HepG2 (cell line): ENCODE data around the gene HRCT1. TPM values are rescaled to one million over a fixed set of nuclear protein-coding genes. Genes with fewer than 3 reads are reported as not detected.

Experiments used
- CENPX ChIP-seq: sonication (generic); formaldehyde crosslinking; IDR thresholded peaks from 2 replicates; pipeline ENCODE4 v1.9.0; 2021; ENCODE audit warnings: mild to moderate bottlenecking, missing genetic modification reagents, moderate library complexity
- FOXJ3 ChIP-seq: sonication (generic); formaldehyde crosslinking; IDR thresholded peaks from 2 replicates; pipeline ENCODE4 v1.4.0; 2020; ENCODE audit warnings: missing genetic modification reagents, mild to moderate bottlenecking, borderline replicate concordance
- FOXK2 ChIP-seq: fragments of 450-650 bp; IDR thresholded peaks from 2 replicates; pipeline ENCODE4 v1.6.1; 2016
- GABPB1 ChIP-seq: IDR thresholded peaks from 2 replicates; pipeline ENCODE4 v1.6.1; 2016; ENCODE audit warnings: mild to moderate bottlenecking, missing genetic modification reagents, moderate library complexity, missing compliant biosample characterization
- JUND ChIP-seq: sonication (generic); formaldehyde crosslinking; IDR thresholded peaks from 2 replicates; pipeline ENCODE4 v1.8.0; 2022; ENCODE audit warnings: mild to moderate bottlenecking, missing genetic modification reagents
- KLF15 ChIP-seq: sonication (generic); formaldehyde crosslinking; IDR thresholded peaks from 2 replicates; pipeline ENCODE4 v1.8.1; 2023; ENCODE audit warnings: borderline replicate concordance, mild to moderate bottlenecking, inconsistent platforms, missing genetic modification reagents, mixed read lengths
- MIER2 ChIP-seq: IDR thresholded peaks from 2 replicates; pipeline ENCODE4 v1.6.1; 2016; ENCODE audit warnings: missing biosample characterization, missing genetic modification reagents
- NFYB ChIP-seq: sonication (generic); formaldehyde crosslinking; IDR thresholded peaks from 2 replicates; pipeline ENCODE4 v1.4.0; 2020; ENCODE audit warnings: missing genetic modification reagents
- SALL1 ChIP-seq: sonication (generic); formaldehyde crosslinking; IDR thresholded peaks from 2 replicates; pipeline ENCODE4 v1.8.0; 2022; ENCODE audit warnings: mild to moderate bottlenecking, missing genetic modification reagents
- SOX13 ChIP-seq, 3 experiments: fragments of 450-650 bp in 1 of 3; sonication (generic) in 1 of 3; formaldehyde crosslinking in 1 of 3; IDR thresholded peaks in 2 of 3; conservative IDR thresholded peaks in 1 of 3; 2 replicates each; pipeline versions ENCODE4 v1.5.0 to v1.6.1; 2016 to 2020; ENCODE audit warnings: antibody characterized with exemption in 1 of 3, mild to moderate bottlenecking in 1 of 3, missing compliant biosample characterization in 1 of 3, missing genetic modification reagents in 1 of 3, moderate library complexity in 1 of 3
- SYNCRIP ChIP-seq: fragments of 200-400 bp; formaldehyde crosslinking; IDR thresholded peaks from 2 replicates; pipeline ENCODE4 v1.6.1; 2018; ENCODE audit warnings: mild to moderate bottlenecking, low read depth, low read length; ENCODE audit not compliant: insufficient read depth
- XRCC5 ChIP-seq: fragments of 200-400 bp; formaldehyde crosslinking; optimal IDR thresholded peaks from 2 replicates; pipeline ENCODE3; 2017; ENCODE audit warnings: mild to moderate bottlenecking, low read length
- ZNF549 ChIP-seq: sonication (generic); formaldehyde crosslinking; IDR thresholded peaks from 2 replicates; pipeline ENCODE4 v1.5.0; 2020; ENCODE audit warnings: missing genetic modification reagents
- ZNF556 ChIP-seq: sonication (generic); formaldehyde crosslinking; IDR thresholded peaks from 2 replicates; pipeline ENCODE4 v1.4.0; 2020; ENCODE audit warnings: mild to moderate bottlenecking, missing genetic modification reagents, borderline replicate concordance
- polyA plus RNA-seq, 8 experiments: library from polyadenylated mRNA; depleted of rRNA in 3 of 8; stranded (reverse) in 7 of 8; unstranded in 1 of 8; fragments of >200 nt; fragmentation: Illumina TruSeq in 4 of 8; extraction: Trizol in 4 of 8; gene quantifications; 2 replicates each; pipeline versions ENCODE4 v1.2.1 to v1.2.3, GENCODE V29; 2011 to 2016; ENCODE audit warnings: low read depth in 4 of 8, missing spikeins in 1 of 8, mixed read lengths in 1 of 8; ENCODE audit not compliant: insufficient read depth in 1 of 8
- total RNA-seq, 5 experiments: library from RNA; depleted of rRNA; stranded (reverse); fragments of >200 nt; fragmentation: Illumina TruSeq; extraction: Trizol; gene quantifications; 2 replicates each; pipeline ENCODE4 v1.2.3, GENCODE V29; 2016; ENCODE audit warnings: low read depth in 1 of 5
- TF ChIP-seq, protein P1 (sequence below): sonication (generic); formaldehyde crosslinking; IDR thresholded peaks from 2 replicates; pipeline ENCODE4 v1.4.0; 2020; ENCODE audit warnings: missing genetic modification reagents, borderline replicate concordance
- TF ChIP-seq, protein P2 (sequence below): sonication (generic); formaldehyde crosslinking; IDR thresholded peaks from 2 replicates; pipeline ENCODE4 v1.4.0; 2020; ENCODE audit warnings: missing genetic modification reagents
- TF ChIP-seq, protein P3 (sequence below): sonication (generic); formaldehyde crosslinking; IDR thresholded peaks from 2 replicates; pipeline ENCODE4 v1.8.1; 2023; ENCODE audit warnings: mild to moderate bottlenecking, missing genetic modification reagents
- TF ChIP-seq, protein P4 (sequence below): IDR thresholded peaks from 2 replicates; pipeline ENCODE4 v1.6.1; 2016; ENCODE audit warnings: missing compliant biosample characterization, missing genetic modification reagents, borderline replicate concordance
- TF ChIP-seq, protein P5 (sequence below): conservative IDR thresholded peaks from 2 replicates; pipeline ENCODE4 v1.6.1; 2018; ENCODE audit warnings: missing genetic modification reagents

HRCT1 gene
- total and polyA plus RNA-seq, 2 of the 13 experiments (the other 11 are each of a cell fraction or from before 2014, with no cell fraction given), result 0.13 TPM; not detected in 1

DNA sequence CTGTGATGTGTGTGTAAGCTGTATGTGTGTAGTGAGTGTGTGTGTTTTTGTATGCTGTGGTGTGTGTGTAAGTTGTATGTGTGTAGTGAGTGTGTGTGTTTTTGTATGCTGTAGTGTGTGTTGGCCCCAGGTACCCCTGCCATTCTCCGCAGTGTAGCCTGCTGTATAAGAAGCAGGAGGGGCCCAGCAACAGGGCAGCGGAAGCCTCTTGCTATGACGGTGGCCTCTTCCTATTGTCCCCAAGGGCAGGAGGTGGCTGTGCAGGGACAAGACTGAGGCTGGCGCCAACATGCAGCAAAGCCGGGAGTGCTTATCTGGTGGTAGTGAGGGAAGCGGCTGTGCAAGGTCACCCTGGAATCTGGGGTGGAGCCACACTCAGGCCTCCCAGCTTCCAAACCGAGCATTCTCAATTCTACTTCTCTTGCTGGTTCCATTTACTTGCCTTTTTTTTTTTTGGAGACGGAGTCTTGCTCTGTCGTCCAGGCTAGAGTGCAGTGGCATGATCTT lies 8.4 kb downstream of the HRCT1 start (continued):
- TF ChIP-seq, protein P1, sequence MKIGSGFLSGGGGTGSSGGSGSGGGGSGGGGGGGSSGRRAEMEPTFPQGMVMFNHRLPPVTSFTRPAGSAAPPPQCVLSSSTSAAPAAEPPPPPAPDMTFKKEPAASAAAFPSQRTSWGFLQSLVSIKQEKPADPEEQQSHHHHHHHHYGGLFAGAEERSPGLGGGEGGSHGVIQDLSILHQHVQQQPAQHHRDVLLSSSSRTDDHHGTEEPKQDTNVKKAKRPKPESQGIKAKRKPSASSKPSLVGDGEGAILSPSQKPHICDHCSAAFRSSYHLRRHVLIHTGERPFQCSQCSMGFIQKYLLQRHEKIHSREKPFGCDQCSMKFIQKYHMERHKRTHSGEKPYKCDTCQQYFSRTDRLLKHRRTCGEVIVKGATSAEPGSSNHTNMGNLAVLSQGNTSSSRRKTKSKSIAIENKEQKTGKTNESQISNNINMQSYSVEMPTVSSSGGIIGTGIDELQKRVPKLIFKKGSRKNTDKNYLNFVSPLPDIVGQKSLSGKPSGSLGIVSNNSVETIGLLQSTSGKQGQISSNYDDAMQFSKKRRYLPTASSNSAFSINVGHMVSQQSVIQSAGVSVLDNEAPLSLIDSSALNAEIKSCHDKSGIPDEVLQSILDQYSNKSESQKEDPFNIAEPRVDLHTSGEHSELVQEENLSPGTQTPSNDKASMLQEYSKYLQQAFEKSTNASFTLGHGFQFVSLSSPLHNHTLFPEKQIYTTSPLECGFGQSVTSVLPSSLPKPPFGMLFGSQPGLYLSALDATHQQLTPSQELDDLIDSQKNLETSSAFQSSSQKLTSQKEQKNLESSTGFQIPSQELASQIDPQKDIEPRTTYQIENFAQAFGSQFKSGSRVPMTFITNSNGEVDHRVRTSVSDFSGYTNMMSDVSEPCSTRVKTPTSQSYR (CRISPR knock-in tag), result no peak
- peak; percentile 56; the same call in 1 of the 2 replicates for TF ChIP-seq ZNF556
- TF ChIP-seq GABPB1 (CRISPR knock-in tag), result peak; percentile 45
- TF ChIP-seq MIER2, result no peak
- TF ChIP-seq ZNF549, result no peak
- TF ChIP-seq SOX13 (IDR thresholded peaks at IDR 0.05), result peak; percentile 31; the same call in 1 of the 2 replicates
- peak in 1 of 2 experiments; percentile 76; a peak in 2 of 4 replicates for TF ChIP-seq SOX13 (CRISPR knock-in tag; conservative IDR thresholded peaks at IDR 0.05 in 1 of 2, IDR thresholded peaks at IDR 0.05 in 1 of 2)
- TF ChIP-seq SALL1 (CRISPR knock-in tag), result peak; percentile 67
- TF ChIP-seq SYNCRIP, result no peak
- no peak for TF ChIP-seq CENPX (CRISPR knock-in tag)
- TF ChIP-seq FOXK2, result no peak
- TF ChIP-seq FOXJ3 (CRISPR knock-in tag), result no peak
- TF ChIP-seq, protein P2, sequence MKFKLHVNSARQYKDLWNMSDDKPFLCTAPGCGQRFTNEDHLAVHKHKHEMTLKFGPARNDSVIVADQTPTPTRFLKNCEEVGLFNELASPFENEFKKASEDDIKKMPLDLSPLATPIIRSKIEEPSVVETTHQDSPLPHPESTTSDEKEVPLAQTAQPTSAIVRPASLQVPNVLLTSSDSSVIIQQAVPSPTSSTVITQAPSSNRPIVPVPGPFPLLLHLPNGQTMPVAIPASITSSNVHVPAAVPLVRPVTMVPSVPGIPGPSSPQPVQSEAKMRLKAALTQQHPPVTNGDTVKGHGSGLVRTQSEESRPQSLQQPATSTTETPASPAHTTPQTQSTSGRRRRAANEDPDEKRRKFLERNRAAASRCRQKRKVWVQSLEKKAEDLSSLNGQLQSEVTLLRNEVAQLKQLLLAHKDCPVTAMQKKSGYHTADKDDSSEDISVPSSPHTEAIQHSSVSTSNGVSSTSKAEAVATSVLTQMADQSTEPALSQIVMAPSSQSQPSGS, result no peak
- TF ChIP-seq JUND (CRISPR knock-in tag), result peak; percentile 32; the same call in 1 of the 2 replicates
- TF ChIP-seq, protein P3, sequence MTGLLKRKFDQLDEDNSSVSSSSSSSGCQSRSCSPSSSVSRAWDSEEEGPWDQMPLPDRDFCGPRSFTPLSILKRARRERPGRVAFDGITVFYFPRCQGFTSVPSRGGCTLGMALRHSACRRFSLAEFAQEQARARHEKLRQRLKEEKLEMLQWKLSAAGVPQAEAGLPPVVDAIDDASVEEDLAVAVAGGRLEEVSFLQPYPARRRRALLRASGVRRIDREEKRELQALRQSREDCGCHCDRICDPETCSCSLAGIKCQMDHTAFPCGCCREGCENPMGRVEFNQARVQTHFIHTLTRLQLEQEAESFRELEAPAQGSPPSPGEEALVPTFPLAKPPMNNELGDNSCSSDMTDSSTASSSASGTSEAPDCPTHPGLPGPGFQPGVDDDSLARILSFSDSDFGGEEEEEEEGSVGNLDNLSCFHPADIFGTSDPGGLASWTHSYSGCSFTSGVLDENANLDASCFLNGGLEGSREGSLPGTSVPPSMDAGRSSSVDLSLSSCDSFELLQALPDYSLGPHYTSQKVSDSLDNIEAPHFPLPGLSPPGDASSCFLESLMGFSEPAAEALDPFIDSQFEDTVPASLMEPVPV (CRISPR knock-in tag), result no peak
- TF ChIP-seq, protein P4, sequence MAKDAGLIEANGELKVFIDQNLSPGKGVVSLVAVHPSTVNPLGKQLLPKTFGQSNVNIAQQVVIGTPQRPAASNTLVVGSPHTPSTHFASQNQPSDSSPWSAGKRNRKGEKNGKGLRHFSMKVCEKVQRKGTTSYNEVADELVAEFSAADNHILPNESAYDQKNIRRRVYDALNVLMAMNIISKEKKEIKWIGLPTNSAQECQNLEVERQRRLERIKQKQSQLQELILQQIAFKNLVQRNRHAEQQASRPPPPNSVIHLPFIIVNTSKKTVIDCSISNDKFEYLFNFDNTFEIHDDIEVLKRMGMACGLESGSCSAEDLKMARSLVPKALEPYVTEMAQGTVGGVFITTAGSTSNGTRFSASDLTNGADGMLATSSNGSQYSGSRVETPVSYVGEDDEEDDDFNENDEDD (CRISPR knock-in tag), result peak; percentile 24; the same call in 1 of the 2 replicates
- no peak for TF ChIP-seq NFYB (CRISPR knock-in tag)
- no peak for TF ChIP-seq KLF15
- peak; percentile 28 for TF ChIP-seq XRCC5
- TF ChIP-seq, protein P5, sequence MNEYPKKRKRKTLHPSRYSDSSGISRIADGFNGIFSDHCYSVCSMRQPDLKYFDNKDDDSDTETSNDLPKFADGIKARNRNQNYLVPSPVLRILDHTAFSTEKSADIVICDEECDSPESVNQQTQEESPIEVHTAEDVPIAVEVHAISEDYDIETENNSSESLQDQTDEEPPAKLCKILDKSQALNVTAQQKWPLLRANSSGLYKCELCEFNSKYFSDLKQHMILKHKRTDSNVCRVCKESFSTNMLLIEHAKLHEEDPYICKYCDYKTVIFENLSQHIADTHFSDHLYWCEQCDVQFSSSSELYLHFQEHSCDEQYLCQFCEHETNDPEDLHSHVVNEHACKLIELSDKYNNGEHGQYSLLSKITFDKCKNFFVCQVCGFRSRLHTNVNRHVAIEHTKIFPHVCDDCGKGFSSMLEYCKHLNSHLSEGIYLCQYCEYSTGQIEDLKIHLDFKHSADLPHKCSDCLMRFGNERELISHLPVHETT (CRISPR knock-in tag), result no peak
